Measurements from ENCODE around the gene PSMB7. TPM values are rescaled to one million over a fixed set of nuclear protein-coding genes. Genes with fewer than 3 reads are reported as not detected.

The PSMB7 gene
- total and polyA plus RNA-seq, 2 of the 8 experiments (the other 6 are each of a cell fraction or from before 2014, with no cell fraction given), result 222 to 357 TPM

DNA sequence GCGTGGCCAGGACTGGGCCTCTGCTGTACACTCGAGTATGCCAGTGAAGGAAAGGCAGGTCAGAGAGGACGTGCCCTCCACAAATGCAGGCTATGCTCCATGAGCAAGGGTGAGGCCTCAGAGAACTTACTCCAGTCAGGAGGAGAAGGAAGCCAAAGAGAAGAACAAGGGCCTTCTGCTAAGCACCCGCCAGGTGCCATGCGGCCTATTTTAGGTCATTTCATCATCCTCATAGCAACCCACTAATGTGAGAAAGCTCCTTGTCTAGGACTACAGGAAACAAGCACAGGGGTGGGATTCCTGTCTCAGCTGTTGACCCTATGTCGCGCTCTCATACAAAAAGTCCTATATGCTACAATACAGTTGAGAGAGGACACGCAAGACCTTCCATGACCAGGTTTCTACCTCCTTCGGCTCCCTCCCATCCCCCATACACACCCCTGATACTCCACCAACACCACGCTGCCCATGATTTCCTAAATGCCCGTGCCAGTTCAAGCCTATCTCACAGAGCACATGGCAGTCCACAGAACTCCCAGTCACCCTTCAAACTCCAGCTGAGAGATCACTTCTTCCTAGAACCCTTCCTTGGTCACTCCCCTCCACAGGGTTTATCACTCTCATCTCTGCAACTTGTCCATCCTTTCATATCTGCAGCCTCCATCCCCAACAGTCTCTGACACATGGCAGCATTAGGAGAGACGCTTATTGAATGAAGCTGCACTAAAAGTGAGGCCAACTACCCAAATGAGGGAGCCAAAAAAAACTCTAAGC, 26.8 kb downstream of the PSMB7 start:
- Histone ChIP-seq H4K8ac (ENCODE audit: extremely low read depth, insufficient read depth, low read length) (no peak overlapping the region), H3K9me3 (ENCODE audit: insufficient read depth in 2 of 2, low read depth in 1 of 2, low read length in 1 of 2) (no peaks in the 10 kb centered on the region), H3K23ac (ENCODE audit: insufficient read length) (no peak overlapping the region), H3K36me3 (ENCODE audit: control insufficient read depth in 2 of 4, insufficient read depth in 4 of 4, low read length in 3 of 4) (peaks cover 0 to 6% (median 3%) of the 10 kb centered on the region in 4 experiments; a peak in 5 of 8 replicates), H3K79me2 (ENCODE audit: control insufficient read depth in 1 of 2, insufficient read depth in 2 of 2, low read length in 2 of 2) (peaks cover 8 to 81% of the 10 kb centered on the region in 2 experiments; a peak in 3 of 4 replicates), H3K56ac (replicated peaks; ENCODE audit: insufficient read length, low read depth, low read length) (no peak overlapping the region), H3K18ac (ENCODE audit: extremely low read depth, low read length) (no peak overlapping the region), H3K9ac (replicated peaks in 1 of 4; ENCODE audit: extremely low read depth in 1 of 4, low read depth in 3 of 4, low read length in 3 of 4) (no peak overlapping the region), H2BK120ac (replicated peaks; ENCODE audit: low read depth, low read length) (no peak overlapping the region), H2BK20ac (ENCODE audit: low read length) (no peak overlapping the region), H4K20me1 (replicated peaks in 1 of 2; ENCODE audit: control insufficient read depth in 1 of 2, insufficient read depth in 2 of 2, low read length in 2 of 2) (peaks cover 5 to 11% of the 10 kb centered on the region in 2 experiments), H3K27ac (ENCODE audit: low read depth, low read length) (no peak overlapping the region), H4K5ac (ENCODE audit: insufficient read length, low read depth, low read length) (no peak overlapping the region), H3K4me1 (replicated peaks in 1 of 4; ENCODE audit: control insufficient read depth in 3 of 4, insufficient read depth in 4 of 4, low read length in 3 of 4) (peaks cover 3 to 16% (median 9%) of the 10 kb centered on the region in 4 experiments; a peak in 5 of 7 replicates), H4K91ac (replicated peaks; ENCODE audit: insufficient read length, low read length) (no peak overlapping the region), H2BK5ac (ENCODE audit: low read depth, low read length) (no peak overlapping the region), H3K14ac (ENCODE audit: insufficient read length) (no peak overlapping the region), H2AFZ (ENCODE audit: low read length) (no peak overlapping the region), H2BK15ac (ENCODE audit: low read length) (no peak overlapping the region), H3K4me2 (ENCODE audit: insufficient read depth in 1 of 2, low read depth in 2 of 2, low read length in 2 of 2) (no peak overlapping the region), H3K23me2 (ENCODE audit: low read depth, low read length) (no peaks in the 10 kb centered on the region), H2BK12ac (ENCODE audit: low read depth, low read length) (no peak overlapping the region), H3K79me1 (ENCODE audit: low read depth, low read length) (peaks cover 10% of the 10 kb centered on the region; the same call in 1 of the 2 replicates), H3K4me3 (ENCODE audit: extremely low read depth in 1 of 4, insufficient read depth in 2 of 4, low read depth in 3 of 4, low read length in 4 of 4) (no peak overlapping the region), H3K4ac (replicated peaks; ENCODE audit: insufficient read length, low read depth, low read length) (no peak overlapping the region), H2AK5ac (ENCODE audit: low read depth, low read length) (0 out of 2 replicates have a peak overlapping the region, but pooled peaks have one; percentile 18), H3K27me3 (replicated peaks in 1 of 4; ENCODE audit: control insufficient read depth in 3 of 4, extremely low read depth in 1 of 4, insufficient read depth in 3 of 4, low read length in 3 of 4) (no peaks in the 10 kb centered on the region)
- POLR2A ChIA-PET (ENCODE audit: partially characterized antibody), result interaction anchor here (1.0 kb wide), 2 partner anchors 11 to 23 kb away, joined by 3 to 4 read pairs; no protein-coding TSS in a partner anchor
- CTCF ChIA-PET (ENCODE audit: partially characterized antibody), result interaction anchor here (0.8 to 21.3 kb wide), 12 partner anchors 9 to 179 kb away, joined by 3 to 330 read pairs (median 8); partner anchors contain the start of gene PSMB7
- 91% methylated on average over 12 of the region's 12 CpGs; no CpG with 5 or more reads in 1 of the 2 experiments for WGBS, 2 experiments (ENCODE audit: extremely low coverage in 1 of 2, insufficient coverage in 1 of 2, insufficient read length in 1 of 2, insufficient replicate concordance in 2 of 2, low coverage in 1 of 2, low lambda C conversion rate in 2 of 2, missing lambda C conversion rate in 1 of 2)
- TF ChIP-seq CHD1 (IDR thresholded peaks at IDR 0.05; ENCODE audit: low read depth, low read length), result no peak
- no peak for TF ChIP-seq RBBP5 (IDR thresholded peaks at IDR 0.05; ENCODE audit: borderline replicate concordance, low read depth, low read length)
- no peak for TF ChIP-seq GABPA (IDR thresholded peaks at IDR 0.05; ENCODE audit: borderline replicate concordance, insufficient read depth, low read length)
- TF ChIP-seq PHF8 (conservative IDR thresholded peaks at IDR 0.05; ENCODE audit: low read depth, low read length), result no peak
- TF ChIP-seq BRCA1 (IDR thresholded peaks at IDR 0.05; ENCODE audit: low read depth, low read length), result no peak
- no peak for TF ChIP-seq FOSL1 (IDR thresholded peaks at IDR 0.05; ENCODE audit: insufficient read depth, low read depth, low read length)
- no peak for TF ChIP-seq SP1 (IDR thresholded peaks at IDR 0.05; ENCODE audit: low read depth, low read length)
- no peak for TF ChIP-seq CHD2 (IDR thresholded peaks at IDR 0.05; ENCODE audit: low read length)
- no peak for TF ChIP-seq RXRA (IDR thresholded peaks at IDR 0.05; ENCODE audit: insufficient read depth, low read depth, low read length)
- no peak for TF ChIP-seq TAF7 (optimal IDR thresholded peaks at IDR 0.05; ENCODE audit: borderline replicate concordance, low read depth, low read length)
- DNase-seq (ENCODE audit: low read depth in 1 of 2, low spot score in 2 of 2), result no peak
- no peak for FAIRE-seq

All from H1 (cell line).